Cerebellar cortex (tissue), 1 donor: Measurements from ENCODE around the gene RPA3.

Experiments
- DNase-seq: peaks from one replicate; pipeline ENCODE4 v3.0.0-alpha.2; 2015; ENCODE audit warnings: low spot score

Gene RPA3

DNA sequence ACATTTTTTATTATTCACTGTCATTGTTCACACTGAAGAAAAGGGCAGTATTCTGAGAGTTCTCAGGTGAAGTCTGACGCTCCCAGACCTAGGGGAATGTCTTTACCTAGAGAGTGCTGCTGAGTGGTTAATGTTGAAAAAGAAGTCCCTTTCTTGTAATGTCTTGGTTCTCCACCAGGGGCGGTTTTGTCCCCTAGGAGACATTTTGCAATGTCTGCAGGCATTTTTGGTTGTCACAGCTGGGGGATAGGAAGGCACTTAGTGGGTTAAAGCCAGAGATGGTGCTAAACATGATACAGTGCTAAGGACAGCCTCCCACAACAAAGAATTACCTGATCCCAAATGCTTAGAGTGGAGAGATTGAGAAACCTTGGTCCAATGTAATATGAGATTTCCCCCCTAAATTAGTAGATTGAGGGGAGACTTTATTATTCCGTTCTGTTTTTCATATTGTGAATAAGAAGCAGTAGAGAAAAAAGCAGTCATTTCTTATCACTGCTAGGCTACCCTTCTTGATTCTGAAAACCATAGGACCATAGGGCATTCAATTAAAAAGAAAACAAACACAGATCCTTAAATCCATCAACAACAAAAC, 64.7 kb downstream of the RPA3 start:
- DNase-seq = no peak

- no peak for DNase-seq
Measured at GRCh38 chr7:7652798-7653540, 65.4 kb downstream of the RPA3 start.

DNA sequence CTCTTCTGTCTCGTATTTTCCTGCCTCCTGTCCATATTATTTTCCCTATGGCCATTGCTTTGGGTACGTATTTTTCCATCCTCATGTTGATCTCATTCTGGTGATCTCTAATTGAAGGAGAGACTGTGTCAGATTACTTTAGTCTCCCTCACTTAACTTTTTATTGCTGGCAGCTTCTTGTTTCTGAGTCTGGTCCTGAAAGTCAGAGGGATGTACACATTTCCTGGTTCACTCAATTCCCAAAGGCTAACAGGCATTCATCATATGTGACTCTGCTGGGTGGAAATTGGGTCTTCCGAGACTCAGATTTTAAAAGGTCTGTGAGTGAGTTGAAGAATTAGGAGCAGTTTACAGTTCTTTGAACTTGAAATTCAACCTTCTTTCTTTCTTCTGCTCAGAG, 66.9 kb downstream of the RPA3 start:
- DNase-seq = no peak

DNA sequence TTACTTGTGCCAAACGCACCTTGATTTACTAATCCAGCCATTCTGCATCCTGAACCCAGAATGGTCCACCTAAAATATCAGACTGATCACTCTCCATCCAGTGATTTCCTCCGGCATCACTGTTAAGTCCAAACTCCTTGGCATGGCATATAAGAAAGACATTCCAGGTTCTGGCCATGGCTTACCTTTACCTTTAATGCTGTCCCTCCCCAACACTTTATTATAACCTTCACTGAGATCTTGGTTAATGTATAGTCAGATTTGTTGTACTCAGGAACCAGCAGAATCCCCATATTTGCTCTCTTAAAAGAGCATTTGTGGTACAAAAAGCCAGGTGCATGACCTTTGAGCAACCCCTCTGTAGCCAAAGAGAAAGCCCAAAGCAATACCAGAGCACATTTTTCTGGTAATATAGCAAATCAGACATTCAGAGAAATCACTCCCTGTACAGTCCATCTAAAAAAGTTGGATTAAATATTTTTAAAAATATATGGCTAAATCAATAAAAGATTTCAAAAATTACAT, 67.7 kb downstream of the RPA3 start:
- no peak for DNase-seq

- DNase-seq = no peak
Measured at GRCh38 chr7:7647495-7648036, 70.8 kb downstream of the RPA3 start.

DNA sequence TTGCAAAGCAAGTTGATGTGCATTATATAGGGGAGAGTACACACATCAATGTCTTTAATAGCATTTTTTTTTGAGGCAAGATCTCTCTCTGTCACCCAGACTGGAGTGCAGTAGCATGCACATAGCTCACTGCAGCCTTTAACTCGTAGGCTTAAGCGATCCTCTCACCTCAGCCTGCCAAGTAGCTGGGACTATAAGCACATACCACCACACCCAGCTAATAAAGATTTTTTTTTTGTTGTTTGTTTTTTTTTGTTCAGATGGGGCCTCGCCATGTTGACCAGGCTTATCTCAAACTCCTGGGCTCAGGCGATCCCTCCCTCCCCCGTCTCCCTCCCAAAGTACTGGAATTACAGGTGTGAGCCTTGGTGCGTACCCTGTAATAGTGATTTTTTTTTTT, 76.3 kb downstream of the RPA3 start:
- DNase-seq = peak; percentile 26

- DNase-seq = no peak
Measured at GRCh38 chr7:7641129-7641663, 77.2 kb downstream of the RPA3 start.

DNA sequence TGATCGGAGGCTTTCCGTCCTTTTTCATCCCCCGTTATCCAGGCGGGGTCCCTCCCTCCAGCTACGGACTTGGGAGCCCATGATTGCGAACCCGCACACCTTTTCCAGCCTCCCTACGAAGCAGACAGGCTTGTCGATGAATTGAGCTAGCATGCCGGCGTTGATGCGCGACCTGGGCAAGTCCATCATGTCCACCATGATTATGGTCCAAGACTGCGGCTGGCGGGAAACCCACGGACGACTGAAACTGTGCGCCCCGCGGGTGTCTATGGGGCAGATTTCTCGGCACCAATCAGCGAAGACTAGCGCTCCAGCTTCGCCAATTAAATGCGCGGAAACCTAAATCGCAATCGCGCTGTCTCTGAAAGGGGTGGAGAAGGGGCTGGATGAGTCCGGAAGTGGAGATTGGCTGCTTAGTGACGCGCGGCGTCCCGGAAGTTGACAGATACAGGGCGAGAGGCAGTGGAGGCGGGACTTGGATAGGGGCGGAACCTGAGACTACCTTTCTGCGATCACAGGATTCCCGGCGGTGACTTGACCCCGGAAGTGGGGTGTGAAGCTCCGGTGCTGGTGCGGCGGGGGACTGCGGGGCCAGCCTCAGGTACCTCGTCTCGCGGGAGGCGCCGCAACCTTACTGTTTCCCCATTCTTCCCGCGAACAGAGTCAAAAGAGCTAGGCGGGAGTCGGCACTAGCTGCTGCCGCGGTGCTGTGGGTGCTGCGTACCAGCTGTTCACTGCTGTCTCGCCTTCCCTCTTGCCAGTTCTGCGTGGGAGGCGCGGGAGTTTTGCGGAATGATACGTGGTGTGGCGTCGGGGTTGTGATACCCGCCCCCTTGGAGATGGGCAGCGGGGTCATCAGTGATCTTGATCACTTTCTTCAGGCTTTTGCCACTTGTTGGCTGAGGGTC, 77.9 kb downstream of the RPA3 start, which contains the start of gene UMAD1:
UMAD1 (plus strand) TSS at position 532 of the 908 bp plus-strand sequence. CDS start 32,620 bp downstream, outside the sequence.
- peak; percentile 100 for DNase-seq

GRCh38 chr7:7639847-7640220, 78.6 kb downstream of the RPA3 start:
- DNase-seq = peak; percentile 57

GRCh38 chr7:7639421-7639820, 79.0 kb downstream of the RPA3 start:
- DNase-seq = peak; percentile 42

GRCh38 chr7:7630626-7631329, 87.6 kb downstream of the RPA3 start:
- no peak for DNase-seq

DNA sequence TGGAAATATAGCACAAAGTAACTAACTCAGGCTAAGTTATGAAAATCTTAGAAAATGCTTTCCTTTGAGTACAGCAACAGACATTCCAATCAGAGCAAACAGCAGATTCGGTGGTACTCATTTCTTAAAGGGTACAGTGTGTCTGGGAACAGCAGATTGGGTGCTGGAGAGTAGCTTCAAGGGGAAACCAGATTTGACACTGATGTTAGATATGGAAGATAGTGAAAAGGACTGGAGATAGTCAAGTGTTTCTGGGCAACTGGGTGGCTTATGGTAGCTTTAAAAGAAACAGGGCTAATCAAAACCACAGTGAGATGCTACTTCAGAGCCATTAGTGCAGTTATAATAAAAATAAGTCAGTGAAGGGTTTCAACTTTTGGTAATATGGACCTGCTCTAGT, 89.9 kb downstream of the RPA3 start:
- DNase-seq = no peak

- DNase-seq = no peak
Measured at GRCh38 chr7:7620644-7621210, 97.7 kb downstream of the RPA3 start.

- no peak for DNase-seq
Measured at GRCh38 chr7:7620236-7620635, 98.2 kb downstream of the RPA3 start.

- no peak for DNase-seq
Measured at GRCh38 chr7:7618410-7618809, 100.0 kb downstream of the RPA3 start.

DNA sequence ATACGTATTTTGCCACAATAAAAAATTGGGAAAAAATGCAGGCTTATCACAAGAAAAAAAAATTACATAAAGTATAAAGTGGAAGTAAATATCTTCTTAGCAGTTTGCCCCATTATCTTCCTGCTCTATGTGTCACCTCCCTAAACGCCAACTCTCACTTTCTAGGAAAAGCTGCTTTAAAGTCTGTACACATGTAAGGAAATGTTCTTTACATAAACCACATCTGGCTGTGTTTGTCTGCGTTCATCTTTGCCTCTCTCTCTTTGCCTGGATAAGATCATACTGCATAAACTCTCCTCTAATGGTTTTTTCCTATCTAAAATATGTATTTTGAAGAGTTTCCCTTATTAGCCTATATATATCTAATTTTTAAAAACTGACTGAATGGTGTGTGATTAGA, 100.9 kb downstream of the RPA3 start:
- no peak for DNase-seq

DNA sequence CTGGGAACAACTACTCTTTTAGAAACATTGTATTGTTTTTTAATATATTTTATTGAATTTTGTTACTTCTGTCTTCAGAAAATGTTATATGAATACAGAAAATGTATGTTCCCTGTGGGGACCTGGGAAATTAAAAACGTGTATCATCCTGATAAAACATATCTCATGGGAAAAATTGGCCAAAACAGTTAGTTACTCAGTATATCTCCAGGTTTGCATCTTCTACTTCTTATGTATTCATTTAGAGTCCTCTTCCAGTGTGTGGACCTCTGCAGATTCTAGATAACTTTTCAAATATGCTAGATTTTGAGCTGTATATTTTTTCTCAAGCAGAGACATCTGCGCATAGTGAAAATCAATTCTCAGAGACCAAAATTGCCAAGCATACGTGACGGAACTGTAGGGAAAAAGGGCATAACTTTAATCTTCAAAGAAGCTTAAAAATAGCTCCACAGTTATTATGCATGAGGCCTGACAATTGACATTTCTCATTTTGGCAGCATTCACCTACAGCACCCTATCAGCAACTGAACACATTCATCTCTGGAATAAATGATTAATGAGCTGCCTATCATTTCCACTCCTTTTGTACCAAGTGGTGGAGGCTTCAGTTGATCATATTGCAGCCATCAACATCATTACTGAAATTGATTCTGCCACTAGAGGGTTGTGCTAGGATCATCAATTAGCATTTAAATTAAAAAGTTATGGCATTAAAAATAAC, 104.2 kb downstream of the RPA3 start:
- no peak for DNase-seq

DNA sequence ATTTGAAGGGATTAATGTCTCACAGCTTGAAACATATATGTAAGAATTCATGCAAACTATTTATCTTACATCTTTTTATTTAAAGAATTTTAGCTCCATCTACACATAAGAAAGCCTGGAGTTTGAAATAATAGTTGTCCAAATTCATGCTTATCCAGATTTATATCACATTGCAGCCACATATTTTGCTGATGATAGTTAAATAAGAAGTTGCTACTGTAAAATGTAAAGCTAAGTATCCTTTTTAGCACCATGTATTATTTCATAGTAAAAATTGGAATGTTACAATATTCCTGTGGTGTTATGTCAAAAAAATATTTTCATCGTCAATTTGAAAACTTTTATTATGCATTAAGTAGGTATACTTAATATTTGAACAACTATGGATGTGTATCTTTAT, 105.2 kb downstream of the RPA3 start:
- DNase-seq = no peak

- DNase-seq = no peak
Measured at GRCh38 chr7:7612519-7612918, 105.9 kb downstream of the RPA3 start.

DNA sequence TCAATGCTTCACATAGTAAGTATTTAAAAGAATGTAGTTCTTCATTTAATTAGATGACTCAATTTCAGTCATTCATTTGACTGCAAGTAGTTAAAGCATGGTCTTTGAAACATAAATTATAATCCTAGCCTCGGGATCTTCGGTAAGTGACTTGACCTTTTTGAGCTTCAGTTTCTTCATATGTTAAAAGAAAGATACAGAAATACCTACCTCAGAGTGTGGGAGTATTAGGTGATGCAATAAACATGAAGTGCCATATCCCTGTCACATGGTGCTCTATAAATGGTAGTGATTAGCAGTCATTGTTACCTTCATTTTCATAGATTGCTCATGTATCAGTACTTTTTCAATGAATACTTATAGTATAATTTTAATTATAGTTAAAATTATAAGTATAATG, 109.1 kb downstream of the RPA3 start:
- no peak for DNase-seq
